Suprapubic skin (tissue), 4 donors: ENCODE measurements around the gene TFAP2C. TPM values are rescaled to one million over a fixed set of nuclear protein-coding genes. Genes with fewer than 3 reads are reported as not detected.

Experiments
- DNase-seq, 2 donors: peaks; one replicate each; pipeline ENCODE4 v3.0.0-alpha.2; 2019; ENCODE audit warnings: low spot score in 2 of 2
- H3K27ac ChIP-seq: fragments of 200-600 bp; sonication (generic); one replicate; pipeline ENCODE4 v1.5.1; 2019
- H3K27me3 ChIP-seq: fragments of 200-600 bp; sonication (generic); one replicate; pipeline ENCODE4 v1.5.1; 2019
- H3K36me3 ChIP-seq: fragments of 200-600 bp; sonication (generic); one replicate; pipeline ENCODE4 v1.5.1; 2019
- H3K4me1 ChIP-seq: fragments of 200-600 bp; sonication (generic); one replicate; pipeline ENCODE4 v1.5.1; 2019
- H3K4me3 ChIP-seq: fragments of 200-600 bp; sonication (generic); one replicate; pipeline ENCODE4 v1.5.1; 2019; ENCODE audit warnings: mild to moderate bottlenecking
- H3K9me3 ChIP-seq: fragments of 200-600 bp; sonication (generic); one replicate; pipeline ENCODE4 v1.5.1; 2019
- CTCF ChIP-seq, 2 donors: fragments of 200-600 bp in 1 of 2; fragments of 450-650 bp in 1 of 2; sonication (generic) in 1 of 2; IDR thresholded peaks; one replicate each; pipeline ENCODE4 v1.5.1; 2016 to 2019; ENCODE audit warnings: antibody characterized with exemption in 2 of 2, mild to moderate bottlenecking in 1 of 2, moderate library complexity in 1 of 2
- EP300 ChIP-seq: sonication (generic); formaldehyde crosslinking; IDR thresholded peaks from one replicate; pipeline ENCODE4 v1.6.1; 2017; ENCODE audit warnings: antibody characterized with exemption
- POLR2A ChIP-seq, 2 donors: fragments of 450-650 bp; IDR thresholded peaks; one replicate each; pipeline ENCODE4 v1.6.1; 2017; ENCODE audit warnings: antibody characterized with exemption in 2 of 2, mild to moderate bottlenecking in 2 of 2, moderate library complexity in 2 of 2
- POLR2AphosphoS5 ChIP-seq, 3 donors: sonication (generic); formaldehyde crosslinking; IDR thresholded peaks; one replicate each; pipeline ENCODE4 v1.6.1; 2017; ENCODE audit warnings: antibody characterized with exemption in 3 of 3
- WGBS: methylation state at CpG from one replicate; pipeline ENCODE4 v1.1.5; 2018; 5-methylcytosine and 5-hydroxymethylcytosine counted together
- total RNA-seq, 4 donors: library from RNA; depleted of rRNA; stranded (reverse); fragments of >200 nt; gene quantifications; one replicate each; pipeline ENCODE4 v1.1.0, GENCODE V29; 2016

TFAP2C gene
- total RNA-seq, 4 donors from 2014 or later, result 79.0 to 100 (median 88.6) TPM

- H3K27me3 ChIP-seq, result no peaks in the 10 kb centered on the region
- no peaks in the 10 kb centered on the region for H3K4me1 ChIP-seq
- no peaks in the 10 kb centered on the region for H3K9me3 ChIP-seq
- DNase-seq, result no peak
- no peak overlapping the region for H3K4me3 ChIP-seq
- TF ChIP-seq EP300 (no peak), POLR2A (IDR thresholded peaks at IDR 0.05) (no peak), CTCF (IDR thresholded peaks at IDR 0.05) (no peak), POLR2AphosphoS5 (IDR thresholded peaks at IDR 0.05) (no peak)
- H3K27ac ChIP-seq, result no peak overlapping the region
- H3K36me3 ChIP-seq, result no peaks in the 10 kb centered on the region
- 84% methylated on average over 17 of the region's 17 CpGs for WGBS
Observed at GRCh38 chr20:56595746-56596475, 33.2 kb upstream of the TFAP2C start.

GRCh38 chr20:56601166-56601565, 27.9 kb upstream of the TFAP2C start:
- no peaks in the 10 kb centered on the region for H3K27me3 ChIP-seq
- no peak overlapping the region for H3K4me3 ChIP-seq
- no peaks in the 10 kb centered on the region for H3K36me3 ChIP-seq
- no peak for TF ChIP-seq POLR2AphosphoS5 (IDR thresholded peaks at IDR 0.05)
- TF ChIP-seq CTCF (IDR thresholded peaks at IDR 0.05), result no peak
- TF ChIP-seq EP300, result no peak
- no peak for TF ChIP-seq POLR2A (IDR thresholded peaks at IDR 0.05)
- no peaks in the 10 kb centered on the region for H3K9me3 ChIP-seq
- H3K27ac ChIP-seq, result no peak overlapping the region
- no peaks in the 10 kb centered on the region for H3K4me1 ChIP-seq
- no peak for DNase-seq
- WGBS, result 73% methylated on average over 2 of the region's 2 CpGs

- no peaks in the 10 kb centered on the region for H3K4me1 ChIP-seq
- no peak overlapping the region for H3K27ac ChIP-seq
- no peaks in the 10 kb centered on the region for H3K9me3 ChIP-seq
- H3K4me3 ChIP-seq, result no peak overlapping the region
- WGBS, result 93% methylated on average over 10 of the region's 10 CpGs
- no peaks in the 10 kb centered on the region for H3K36me3 ChIP-seq
- TF ChIP-seq EP300, result no peak
- no peak for TF ChIP-seq CTCF (IDR thresholded peaks at IDR 0.05)
- no peak for TF ChIP-seq POLR2AphosphoS5 (IDR thresholded peaks at IDR 0.05)
- no peak for TF ChIP-seq POLR2A (IDR thresholded peaks at IDR 0.05)
- no peak for DNase-seq
- H3K27me3 ChIP-seq, result no peaks in the 10 kb centered on the region
Observed at GRCh38 chr20:56604673-56605072, 24.4 kb upstream of the TFAP2C start.

- no peaks in the 10 kb centered on the region for H3K27me3 ChIP-seq
- no peaks in the 10 kb centered on the region for H3K4me1 ChIP-seq
- no peak for TF ChIP-seq CTCF (IDR thresholded peaks at IDR 0.05)
- TF ChIP-seq POLR2A (IDR thresholded peaks at IDR 0.05), result no peak
- no peaks in the 10 kb centered on the region for H3K9me3 ChIP-seq
- 96% methylated on average over 6 of the region's 6 CpGs for WGBS
- DNase-seq, result no peak
- no peaks in the 10 kb centered on the region for H3K36me3 ChIP-seq
- H3K4me3 ChIP-seq, result no peak overlapping the region
- no peak overlapping the region for H3K27ac ChIP-seq
Observed at GRCh38 chr20:56605261-56605996, 23.7 kb upstream of the TFAP2C start.

DNA sequence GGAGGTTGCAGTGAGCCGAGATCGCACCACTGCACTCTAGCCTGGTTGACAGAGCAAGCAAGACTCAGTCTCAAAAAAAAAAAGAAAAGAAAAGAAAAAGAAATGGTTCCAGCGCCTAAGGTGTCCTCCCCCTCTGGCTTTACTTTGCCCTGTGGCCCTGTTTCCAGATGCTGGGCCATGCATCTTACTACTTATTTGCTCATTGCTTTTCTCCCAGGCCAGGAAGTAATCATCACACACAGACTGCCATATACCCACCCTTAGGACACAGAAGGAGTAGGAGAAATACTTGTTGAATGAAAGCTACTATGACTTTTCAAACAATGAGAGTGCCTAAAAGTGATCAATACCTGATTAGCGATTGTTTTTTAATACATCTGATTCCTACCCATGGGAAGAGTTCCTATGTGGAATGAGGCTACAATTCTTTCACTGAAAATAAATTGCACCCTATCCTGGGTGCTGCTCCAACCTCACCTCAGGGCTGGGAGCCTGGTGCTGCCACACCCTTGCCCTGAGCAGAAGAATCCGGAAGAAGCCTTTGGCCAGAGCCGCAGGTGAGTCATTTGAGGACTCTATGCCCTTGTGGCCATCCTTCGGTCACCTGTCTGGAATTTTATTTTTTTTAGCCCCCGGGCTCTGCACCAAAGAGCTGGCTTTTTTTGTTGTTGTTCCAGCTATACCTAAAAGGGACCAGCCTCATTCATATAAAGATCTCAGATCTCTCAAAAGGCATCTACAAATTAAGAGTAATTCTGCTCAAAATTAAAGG, 22.7 kb upstream of the TFAP2C start:
- TF ChIP-seq CTCF (IDR thresholded peaks at IDR 0.05) (no peak), POLR2A (IDR thresholded peaks at IDR 0.05) (no peak), EP300 (no peak)
- no peak overlapping the region for H3K27ac ChIP-seq
- no peaks in the 10 kb centered on the region for H3K9me3 ChIP-seq
- no peak for DNase-seq
- WGBS, result 68% methylated on average over 8 of the region's 8 CpGs
- H3K4me3 ChIP-seq, result no peak overlapping the region
- H3K36me3 ChIP-seq, result no peaks in the 10 kb centered on the region
- H3K4me1 ChIP-seq, result no peaks in the 10 kb centered on the region
- no peaks in the 10 kb centered on the region for H3K27me3 ChIP-seq
